Activated gamma-delta T cell treated with anti-CD3 and anti-CD28 coated beads, Interleukin-2, amount 50 U/mL, for 16 hours (primary cell): ENCODE results near the gene GBA2.

ENCODE experiments used
- DNase-seq: peaks from one replicate; pipeline ENCODE4 v3.0.0-alpha.2; 2020; ENCODE audit warnings: low read depth

The GBA2 gene

DNA sequence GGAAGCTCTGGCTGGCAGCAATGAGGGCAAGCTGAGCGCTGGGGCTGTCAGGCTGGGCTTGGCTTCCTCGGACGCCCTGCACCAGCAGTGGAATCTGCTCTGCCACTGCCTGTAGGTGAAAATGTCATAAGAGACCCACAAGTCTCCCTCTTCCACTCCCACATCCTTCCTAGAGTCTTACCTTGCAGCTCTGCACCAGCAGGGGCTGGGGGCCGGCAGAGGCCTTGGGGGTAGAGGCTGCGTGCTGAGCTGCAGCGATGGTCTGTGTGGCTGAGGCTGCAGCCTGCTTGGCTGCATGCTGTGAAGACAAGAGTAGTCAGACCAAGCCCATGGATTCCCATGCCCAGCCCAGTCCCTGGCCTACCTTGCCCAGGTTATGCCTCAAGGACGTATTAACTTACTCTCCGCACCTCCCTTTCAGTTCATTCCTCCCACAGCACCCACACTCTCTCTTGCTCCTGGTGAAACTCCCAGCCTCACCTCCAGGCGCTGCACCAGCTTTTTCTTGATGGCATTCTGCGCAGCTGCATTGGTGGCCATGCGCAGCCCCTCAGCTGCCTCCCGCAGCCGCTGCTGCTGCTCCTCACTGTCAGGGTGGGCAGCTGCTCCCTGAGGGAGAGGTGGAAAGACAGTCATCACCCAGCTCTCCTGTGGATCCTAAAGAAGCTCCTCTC is 34.3 kb downstream of the GBA2 start:
- DNase-seq, result no peak

DNA sequence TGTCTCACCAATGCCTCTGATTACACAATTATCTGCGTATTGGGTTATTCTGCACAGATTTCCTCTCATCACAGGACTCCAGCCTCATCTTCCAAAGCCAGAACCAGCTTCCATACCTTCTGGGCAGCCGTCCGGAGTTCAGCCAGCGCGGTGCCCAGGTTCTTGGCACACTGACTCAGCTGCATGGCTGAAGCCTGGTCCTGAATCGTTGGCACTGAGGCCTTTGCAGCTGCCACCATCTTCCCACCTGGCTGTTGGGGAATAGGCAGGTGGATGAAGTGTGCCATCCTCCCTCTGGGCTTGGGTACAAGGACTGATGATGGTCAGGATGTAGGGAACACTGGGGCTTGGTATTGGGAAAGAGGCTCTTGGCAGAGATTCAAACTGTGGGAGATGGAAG is 34.9 kb downstream of the GBA2 start:
- no peak for DNase-seq

DNA sequence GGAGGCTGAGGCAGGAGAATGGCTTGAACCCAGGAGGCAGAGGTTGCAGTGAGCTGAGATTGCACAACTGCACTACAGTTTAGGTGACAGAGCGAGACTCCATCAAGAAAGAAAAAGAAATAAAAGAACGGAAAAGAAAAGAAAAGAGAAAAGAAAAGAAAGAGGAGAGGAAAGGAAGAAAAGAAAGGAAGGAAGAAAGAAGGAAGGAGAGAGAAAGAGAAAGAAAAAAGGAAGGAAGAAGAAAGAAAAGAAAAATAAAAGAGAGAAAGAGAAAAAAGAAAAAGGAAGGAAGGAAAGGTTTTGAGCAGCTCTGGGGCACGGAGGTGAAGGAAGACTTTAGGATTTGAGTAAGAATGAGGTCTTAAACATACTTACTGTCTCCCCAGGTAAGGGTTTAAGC is 35.5 kb downstream of the GBA2 start:
- DNase-seq, result no peak

DNA sequence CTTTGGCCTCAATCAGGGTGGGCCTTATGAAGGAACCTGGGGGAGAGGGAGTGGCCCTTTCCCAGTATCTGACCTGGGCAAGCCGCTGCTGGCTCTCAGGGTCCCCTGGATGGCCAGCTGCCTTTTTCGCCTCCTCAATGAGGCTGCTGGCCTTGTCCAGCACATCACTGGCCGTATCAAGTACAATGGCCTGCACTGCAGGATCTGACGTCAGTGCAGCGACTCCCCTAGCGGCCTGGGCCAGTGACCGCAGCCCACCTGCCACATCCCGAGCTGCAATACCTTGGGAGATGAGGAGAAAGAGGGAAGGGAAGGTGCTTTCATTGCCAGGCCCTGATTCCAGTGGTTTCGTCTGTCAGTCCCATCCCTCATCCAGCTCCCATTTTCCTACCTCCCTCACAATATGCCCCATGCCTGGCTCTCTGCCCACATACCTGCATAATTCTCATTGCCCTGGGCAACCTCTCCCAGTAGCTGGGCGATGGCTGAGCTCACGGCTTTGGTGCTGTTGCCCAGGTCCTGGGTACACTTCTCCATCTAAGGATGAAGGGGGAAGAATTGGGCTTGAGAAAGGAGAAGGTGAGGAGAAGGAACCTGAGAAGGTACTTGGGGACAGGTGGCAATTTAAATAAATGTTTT is 36.1 kb downstream of the GBA2 start:
- DNase-seq, result no peak

DNA sequence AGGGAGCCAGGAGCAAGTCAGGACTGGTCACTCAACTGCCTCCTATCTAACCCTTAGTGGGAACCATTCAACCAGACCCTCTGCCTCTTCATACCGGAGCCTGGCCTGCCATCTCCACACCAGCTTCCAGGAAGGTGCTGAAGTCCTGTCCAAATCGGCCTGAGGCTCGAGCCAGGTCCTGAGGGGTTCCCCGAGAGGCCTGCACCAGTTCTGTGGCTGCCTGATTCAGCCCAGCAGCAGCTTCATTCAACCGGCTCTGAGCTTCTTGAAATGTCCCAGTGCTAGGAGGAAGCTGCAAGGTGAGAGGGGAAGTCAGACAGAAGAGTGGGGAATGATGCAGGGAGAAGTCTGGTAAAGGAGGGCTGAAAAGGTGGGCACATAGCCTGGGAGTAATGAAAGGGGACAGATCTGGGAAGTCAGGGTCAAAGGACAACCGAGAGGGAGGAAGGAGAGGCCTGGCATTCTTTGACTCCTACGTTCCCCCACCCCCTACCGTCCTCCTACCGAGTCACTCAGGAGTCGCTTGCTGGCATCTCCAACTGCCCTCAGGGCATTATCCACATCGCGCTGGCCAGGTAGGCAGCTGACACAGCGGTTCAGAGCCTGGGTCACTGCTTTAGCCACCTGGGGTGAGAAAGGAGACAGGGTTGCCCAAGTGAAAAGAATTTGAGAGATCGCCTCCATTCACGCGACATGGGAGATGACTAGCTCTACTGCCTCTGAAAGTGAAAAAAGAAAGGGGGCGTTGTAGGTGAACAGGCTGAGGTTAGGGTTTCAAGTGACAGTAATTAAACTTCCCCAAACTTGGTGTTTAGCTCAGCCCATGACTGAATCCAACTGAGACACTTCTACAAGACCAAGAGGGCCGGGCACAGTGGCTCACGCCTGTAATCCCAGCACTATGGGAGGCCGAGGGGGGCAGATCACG is 37.3 kb downstream of the GBA2 start:
- no peak for DNase-seq

DNA sequence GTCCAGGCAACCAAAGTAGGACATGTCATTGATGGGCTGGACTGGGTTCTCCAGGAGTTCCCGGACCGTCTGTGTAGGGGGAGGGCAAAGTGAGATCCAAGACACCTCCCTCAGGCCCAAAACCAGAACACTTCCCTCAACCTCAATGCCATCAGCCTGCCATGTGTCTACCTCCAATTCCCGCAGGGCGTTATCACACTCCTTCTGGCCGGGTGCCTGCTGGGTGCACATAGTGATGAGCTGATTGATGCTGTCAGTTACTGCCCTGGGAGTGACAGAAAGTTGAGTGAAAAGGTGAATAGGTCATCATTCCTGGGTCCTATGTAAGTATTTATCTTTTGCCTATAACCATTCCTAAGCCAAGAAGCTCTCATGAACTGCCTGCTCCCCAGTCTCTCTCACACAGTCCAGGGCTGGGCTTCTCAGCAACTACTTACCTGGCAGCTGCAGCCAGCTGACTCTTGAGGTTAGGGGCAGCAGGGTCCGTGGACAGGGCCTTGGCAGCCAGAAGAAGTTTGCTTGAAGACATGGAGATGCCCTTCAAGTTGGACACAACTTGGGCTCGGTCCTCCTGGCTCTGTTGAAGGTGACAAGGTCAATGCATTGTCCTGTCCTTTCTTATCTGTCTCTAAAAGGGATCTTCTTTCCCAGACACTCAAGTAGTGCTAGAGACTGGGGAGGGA is 38.1 kb downstream of the GBA2 start:
- DNase-seq, result no peak

DNA sequence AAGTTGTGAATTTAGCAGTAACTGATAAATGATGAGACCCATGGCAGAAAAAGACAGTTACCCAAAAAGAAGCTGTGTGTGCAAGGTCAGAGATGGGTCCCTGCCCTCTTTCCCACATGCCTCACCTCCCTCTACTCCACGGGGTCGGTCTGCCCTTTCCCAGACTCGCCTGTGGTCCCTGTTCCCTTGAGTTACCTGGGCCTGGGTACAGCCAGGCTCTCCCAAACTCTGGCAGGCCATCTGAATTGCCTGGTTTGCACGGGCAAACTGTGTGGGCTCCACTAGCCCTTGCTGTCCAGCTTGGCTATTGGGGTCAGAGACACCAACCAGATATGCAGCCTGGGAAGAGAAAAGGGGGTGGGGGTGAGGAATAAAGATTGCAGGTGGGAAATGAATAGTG is 40.9 kb downstream of the GBA2 start:
- no peak for DNase-seq

DNA sequence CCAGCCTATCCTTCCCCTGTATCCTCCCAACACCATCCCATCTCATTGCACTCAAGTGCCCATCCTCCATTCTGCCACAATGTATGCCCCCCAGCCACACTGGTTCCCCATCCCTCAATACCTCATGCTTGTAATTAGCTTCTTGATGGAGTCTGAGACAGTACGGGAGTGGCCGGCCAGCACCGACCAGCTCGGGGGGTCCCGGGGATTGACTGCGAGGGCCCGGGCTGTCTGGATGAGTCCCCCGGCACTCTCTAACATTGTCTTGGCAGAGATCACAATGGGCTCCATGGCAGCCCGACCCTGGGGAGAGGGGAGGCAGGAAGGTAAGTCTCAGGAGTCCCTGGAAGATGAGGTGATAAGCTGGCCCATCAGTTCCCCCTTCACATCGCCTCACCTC is 42.1 kb downstream of the GBA2 start:
- no peak for DNase-seq

DNA sequence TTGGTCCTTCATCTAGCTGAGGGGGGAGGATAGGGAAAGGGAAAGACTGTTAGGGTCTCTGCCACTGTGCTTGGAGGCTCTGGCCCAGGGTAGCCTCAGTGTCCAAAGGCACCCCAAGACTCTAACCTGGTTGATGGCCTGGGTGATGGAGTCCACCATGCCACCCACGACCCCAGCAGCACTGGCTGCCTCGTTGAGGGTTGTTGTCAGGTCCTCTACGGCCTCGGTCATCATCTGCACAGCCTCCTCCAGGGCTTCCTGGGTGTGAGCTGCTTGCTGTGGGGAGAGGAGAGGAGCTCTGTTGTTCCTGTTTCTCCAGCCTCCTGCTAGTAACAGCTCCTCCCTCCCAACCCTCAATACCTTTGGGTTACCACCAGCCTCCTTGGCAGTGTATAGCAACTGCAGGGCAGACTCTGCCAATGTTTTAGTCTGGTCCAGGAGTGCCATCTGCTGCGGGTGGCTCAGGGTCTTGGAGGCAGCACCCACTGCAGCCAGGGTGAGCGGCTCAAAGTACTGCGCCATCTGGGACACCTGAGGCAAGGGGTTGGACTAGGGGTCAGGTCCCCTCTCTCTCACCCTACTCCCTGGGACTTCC is 43.1 kb downstream of the GBA2 start:
- DNase-seq, result no peak

DNA sequence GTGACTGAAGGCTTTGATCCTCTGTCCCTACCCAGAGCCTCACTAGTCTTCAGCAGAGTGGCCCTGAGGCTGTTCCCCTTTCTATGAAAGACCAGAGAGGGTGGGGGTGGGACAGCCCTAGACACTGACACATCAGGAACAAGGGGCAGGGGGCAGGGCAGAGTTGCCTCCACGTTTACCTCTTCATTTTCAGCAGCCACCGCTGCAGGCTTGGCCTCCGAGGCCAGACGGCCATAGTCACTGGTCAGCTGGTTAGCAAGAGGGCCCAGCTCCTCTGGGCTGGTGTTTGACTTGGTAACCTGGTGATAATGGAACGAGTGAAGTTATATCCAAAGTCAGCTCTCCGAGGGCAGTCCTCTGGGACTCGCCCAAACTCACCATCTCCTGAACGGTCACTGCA is 43.7 kb downstream of the GBA2 start:
- no peak for DNase-seq

DNA sequence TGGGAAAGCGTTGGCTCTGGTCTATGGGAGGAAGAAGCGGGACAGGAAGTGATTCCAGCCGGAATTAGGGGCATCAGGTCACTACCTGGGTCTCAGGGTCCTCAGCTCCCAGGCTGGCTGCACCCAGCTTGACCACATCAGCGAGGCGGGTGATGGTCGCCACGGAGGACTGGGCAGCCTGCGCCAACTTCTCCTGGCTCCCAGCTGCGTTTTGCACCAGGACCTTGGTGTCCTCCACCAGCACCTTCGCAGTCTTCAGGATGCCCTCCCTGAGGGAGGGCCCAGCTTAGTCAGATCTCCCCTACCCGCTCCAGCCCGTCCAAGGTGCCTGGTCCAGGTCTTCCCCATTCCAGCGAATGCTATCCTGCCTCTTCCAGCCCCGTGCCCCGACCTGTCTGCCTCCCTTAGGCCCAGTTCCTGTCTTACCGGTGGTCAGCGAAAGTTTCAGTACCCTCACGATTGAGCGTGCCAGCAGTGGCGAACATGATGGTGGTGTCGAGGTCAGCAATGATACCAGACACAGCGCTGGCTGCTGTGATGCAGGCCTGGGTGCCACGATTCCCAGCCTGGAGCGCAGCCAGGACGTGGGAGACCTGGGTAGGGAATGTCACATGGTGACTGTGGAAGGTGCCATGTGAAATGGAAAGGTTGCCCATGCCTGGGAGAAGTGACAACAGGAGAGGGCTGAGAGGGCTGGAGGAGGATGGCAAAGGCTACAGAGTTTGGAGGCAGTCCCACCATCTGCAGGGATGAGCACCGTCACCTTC is 44.9 kb downstream of the GBA2 start:
- DNase-seq, result no peak

DNA sequence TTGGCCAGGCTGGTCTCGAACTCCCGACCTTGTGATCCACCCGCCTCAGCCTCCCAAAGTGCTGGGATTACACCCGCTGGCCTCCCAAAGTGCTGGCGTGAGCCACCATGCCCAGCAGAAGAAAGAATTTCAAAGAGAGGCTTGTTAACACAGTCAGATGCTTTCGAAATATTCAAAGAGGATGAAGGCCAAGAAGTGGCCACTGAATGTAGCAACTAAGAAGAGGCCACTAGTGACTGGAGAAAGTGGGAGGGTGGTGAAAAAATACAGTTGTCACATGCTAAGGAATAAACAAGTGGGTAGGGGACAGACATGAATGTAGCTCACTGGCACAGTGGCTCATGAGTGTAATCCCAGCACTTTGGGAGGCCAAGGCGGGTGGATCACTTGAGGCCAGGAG is 46.3 kb downstream of the GBA2 start:
- no peak for DNase-seq

DNA sequence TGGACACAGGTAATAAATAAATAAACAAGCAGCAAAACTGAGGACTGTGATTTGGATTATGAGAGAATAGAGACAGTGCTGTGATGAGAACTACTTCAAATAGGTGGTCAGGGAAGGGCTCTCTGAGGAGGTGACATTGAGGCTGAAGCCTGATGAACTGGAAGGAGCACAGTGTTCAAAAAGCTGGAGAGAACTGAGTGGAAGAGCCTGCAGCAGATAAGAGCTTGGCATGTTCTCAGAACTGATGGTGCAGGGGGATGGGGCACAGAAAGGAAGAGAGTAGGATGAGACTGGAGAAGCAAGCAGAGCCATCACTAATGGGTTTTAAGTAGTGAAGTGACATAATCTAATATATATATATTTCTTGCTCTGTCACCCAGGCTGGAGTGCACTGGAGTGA is 48.1 kb downstream of the GBA2 start:
- DNase-seq, result no peak

DNA sequence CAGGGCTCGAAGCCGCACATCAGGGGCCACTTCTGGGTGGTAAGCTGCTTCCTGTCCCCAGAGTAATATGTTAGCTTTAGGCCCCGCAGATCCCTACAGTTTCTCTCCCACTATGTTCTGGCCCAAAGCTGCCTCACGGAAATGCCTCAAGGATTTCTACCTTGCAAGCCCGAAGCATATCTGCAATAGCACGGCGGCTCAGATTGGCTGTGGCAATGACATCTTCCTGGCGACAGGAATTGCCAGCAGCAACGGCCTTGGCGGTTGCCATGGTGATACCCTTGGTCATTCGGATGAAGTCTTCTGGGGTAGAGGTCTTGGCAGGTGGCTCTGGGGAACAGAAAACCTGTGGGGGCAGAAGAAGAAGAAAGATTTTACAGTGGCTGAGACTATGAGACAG is 49.0 kb downstream of the GBA2 start:
- DNase-seq, result no peak

DNA sequence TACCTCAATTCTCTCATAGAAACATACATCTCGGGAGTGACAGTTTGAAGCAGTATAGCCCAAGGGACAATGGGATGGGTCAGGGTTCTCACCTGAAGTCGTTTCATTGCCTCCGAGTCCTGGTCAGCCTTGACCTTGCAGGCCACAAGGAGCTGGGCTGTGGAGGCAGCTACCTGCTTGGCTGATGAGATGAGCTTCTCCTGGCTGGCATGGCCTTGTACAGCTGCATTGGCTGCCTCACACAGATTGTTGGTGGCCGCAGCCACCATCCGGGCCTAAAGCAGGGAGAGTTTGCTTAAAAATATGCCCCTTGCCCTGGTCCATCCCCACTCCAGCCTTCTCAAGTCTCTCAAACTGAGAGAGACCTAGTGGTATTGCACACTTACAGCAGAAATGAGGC is 50.8 kb downstream of the GBA2 start:
- no peak for DNase-seq

DNA sequence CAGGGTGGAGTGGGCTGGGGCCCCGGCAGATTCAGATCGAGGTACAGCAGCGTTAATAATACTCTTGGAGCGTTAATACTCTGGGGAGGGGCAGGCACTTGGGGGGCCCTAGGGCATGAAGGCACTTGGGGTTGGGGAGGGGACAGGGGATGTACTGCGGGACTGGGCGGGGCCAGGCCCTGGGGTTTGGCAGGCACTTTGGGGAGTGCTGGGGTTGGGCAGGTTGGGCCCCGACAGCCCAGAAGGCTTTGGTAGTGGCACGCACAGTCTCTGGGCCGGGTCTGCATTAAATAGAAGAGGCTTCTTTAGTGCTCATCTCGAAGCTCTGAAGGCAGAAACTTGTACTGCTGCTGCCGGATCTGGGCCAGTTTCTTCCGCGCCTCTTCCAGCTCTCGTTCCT is 51.5 kb downstream of the GBA2 start:
- no peak for DNase-seq

DNA sequence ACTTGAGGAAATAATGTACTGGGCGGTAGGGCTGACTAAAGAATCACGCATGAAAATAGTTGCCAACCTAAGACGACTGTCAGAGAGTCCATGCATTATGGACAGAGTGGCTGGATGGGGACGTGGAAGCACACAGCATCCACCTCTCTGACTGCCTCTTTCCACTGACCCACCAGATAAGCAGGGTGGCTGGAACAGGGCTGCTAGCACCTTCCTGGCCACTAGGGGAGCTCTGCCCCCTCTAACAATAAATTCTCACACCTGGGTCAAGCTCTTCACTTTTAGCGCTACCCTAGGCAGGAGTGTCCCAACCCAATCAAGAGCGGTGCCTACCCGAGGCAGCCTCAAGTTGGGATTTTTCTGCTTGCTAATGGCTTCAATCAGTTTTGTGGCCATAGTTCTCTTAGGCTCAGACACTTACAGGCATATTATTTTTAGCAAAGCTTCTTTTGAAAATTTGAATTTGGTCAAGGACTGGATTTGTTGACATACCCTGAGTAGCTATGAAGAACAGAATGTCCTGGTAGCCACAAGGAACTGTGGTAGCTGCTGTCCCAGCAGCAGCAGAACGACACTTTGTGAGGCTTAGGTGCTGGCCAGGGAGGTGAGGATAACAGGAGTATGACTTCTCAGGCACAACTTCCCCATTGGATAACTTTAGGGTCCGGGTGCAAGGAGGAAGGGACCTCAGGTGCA is 52.4 kb downstream of the GBA2 start:
- DNase-seq, result peak; percentile 39

DNA sequence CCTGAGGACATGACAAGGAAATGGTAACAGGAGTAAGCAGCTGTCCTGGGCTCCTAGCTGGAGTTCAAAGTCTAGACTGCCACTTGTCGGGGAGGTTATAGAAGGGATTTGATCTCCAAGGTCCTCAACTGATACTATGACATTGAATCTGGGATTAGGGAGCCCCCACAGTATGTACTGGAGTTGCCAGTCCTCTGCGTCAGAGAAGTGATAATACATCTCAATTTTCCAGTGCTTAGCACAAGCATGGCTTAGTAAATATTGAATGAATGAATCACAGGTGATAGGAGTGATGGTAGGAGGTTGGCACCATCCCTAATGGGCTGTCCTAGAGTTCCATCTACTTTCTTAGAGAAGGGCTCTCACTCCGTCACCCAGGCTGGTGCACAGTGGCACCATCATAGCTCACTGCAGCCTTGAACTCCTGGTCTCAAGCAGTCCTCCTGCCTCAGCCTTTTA is 53.1 kb downstream of the GBA2 start:
- no peak for DNase-seq

DNA sequence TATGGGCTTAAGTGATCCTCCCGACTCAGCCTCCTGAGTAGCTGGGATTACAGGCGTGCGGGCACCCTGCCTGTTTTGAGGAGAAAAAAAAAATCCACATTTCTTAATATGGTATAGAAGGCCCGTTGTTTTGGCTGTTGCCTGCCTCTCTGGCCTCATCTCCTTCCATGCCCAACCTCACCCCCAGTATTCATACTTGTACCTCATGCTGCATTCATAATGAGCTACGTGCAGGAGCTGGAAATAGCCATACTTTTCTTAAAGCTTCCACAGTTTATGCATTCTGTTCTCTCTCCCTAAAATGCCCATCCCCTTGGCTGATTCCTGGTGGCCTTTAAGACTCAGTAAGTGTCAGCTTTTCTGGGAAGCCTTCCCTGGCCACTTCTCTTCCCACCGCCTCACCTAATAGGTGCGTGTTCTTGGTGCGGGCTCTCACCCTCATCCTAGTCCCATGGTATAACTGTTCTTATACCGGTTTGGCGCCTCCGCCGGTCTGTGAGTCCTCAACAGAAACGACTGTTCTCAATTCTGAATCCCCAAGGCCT is 57.2 kb downstream of the GBA2 start:
- DNase-seq, result no peak

DNA sequence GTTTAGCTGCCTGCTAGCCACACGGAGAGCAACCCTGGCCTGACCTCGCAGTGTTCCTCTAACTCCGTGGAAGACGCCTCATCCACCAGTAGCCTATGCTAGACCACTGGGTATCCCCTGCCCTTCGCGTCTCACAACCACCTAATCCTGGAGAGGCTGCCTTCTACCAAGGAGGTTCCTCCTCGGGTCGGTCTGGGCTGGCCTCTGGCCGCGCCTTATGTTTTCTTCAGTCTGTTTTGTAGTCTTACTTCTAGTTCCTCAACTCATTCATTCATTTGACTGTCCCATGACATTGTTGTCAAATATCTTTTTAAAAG is 57.7 kb downstream of the GBA2 start:
- DNase-seq, result no peak
